Calu3 (cell line): Measurements from ENCODE around the gene CPNE7. TPM values are rescaled to one million over a fixed set of nuclear protein-coding genes. Genes with fewer than 3 reads are reported as not detected.

ENCODE experiments used
- BruUV-seq: library from RNA; stranded (reverse); fragments of 400-500 nt; replicated peaks from 2 replicates; lab custom pipeline; 2021; lab: Mats Ljungman, UMichigan
- CTCF ChIA-PET: fragments of 300-600 bp; sonication (Branson Sonifier 250); formaldehyde crosslinking; loops from one replicate; lab custom pipeline; 2022; ENCODE audit warnings: antibody characterized with exemption; lab: Charles Lee
- DNase-seq: peaks from one replicate; pipeline ENCODE4 v3.0.0; 2022
- H3K27ac Mint-ChIP-seq: one replicate; pipeline ENCODE4 v1.8.0; 2022; ENCODE audit warnings: mixed read lengths; ENCODE audit not compliant: unreplicated experiment
- H3K27me3 Mint-ChIP-seq: one replicate; pipeline ENCODE4 v1.8.0; 2022; ENCODE audit warnings: mixed read lengths; ENCODE audit not compliant: unreplicated experiment
- H3K36me3 Mint-ChIP-seq: one replicate; pipeline ENCODE4 v1.8.0; 2022; ENCODE audit warnings: mild to moderate bottlenecking, moderate library complexity, mixed read lengths; ENCODE audit not compliant: insufficient read depth, unreplicated experiment
- H3K4me1 Mint-ChIP-seq: one replicate; pipeline ENCODE4 v1.8.0; 2022; ENCODE audit warnings: mild to moderate bottlenecking, low read depth, mixed read lengths; ENCODE audit not compliant: unreplicated experiment
- H3K4me3 Mint-ChIP-seq: one replicate; pipeline ENCODE4 v1.8.0; 2022; ENCODE audit warnings: mild to moderate bottlenecking, low read depth, moderate library complexity, mixed read lengths; ENCODE audit not compliant: unreplicated experiment
- H3K9me3 Mint-ChIP-seq: one replicate; pipeline ENCODE4 v1.8.0; 2022; ENCODE audit warnings: low read depth, mixed read lengths; ENCODE audit not compliant: unreplicated experiment
- CTCF ChIP-seq: fragments of 200-600 bp; IDR thresholded peaks from one replicate; pipeline ENCODE4 v1.8.0; 2022; ENCODE audit warnings: antibody characterized with exemption; ENCODE audit not compliant: unreplicated experiment
- intact Hi-C: fragments of 100-400 bp; cut with micrococcal nuclease; formaldehyde crosslinking; loops from one replicate; pipeline ENCODE4 v1.10.0; 2022; ENCODE audit not compliant: unreplicated experiment
- total RNA-seq: library from RNA; stranded (reverse); gene quantifications from 2 replicates; pipeline ENCODE4 v1.2.3, GENCODE V29; 2022

Gene CPNE7
- total RNA-seq, 1 experiment from 2014 or later, result 31.3 TPM

- Mint-ChIP-seq H3K4me1 (no peaks in the 10 kb centered on the region), H3K36me3 (peaks cover 69% of the 10 kb centered on the region), H3K9me3 (no peaks in the 10 kb centered on the region), H3K27ac (no peak overlapping the region), H3K4me3 (no peak overlapping the region), H3K27me3 (no peaks in the 10 kb centered on the region)
- intact Hi-C loops, result no loop called here
- DNase-seq, result no peak
- BruUV-seq, result no TSS peak
- TF ChIP-seq CTCF, result no peak
- CTCF ChIA-PET, result interaction anchor here (0.6 to 0.7 kb wide), 2 partner anchors 25 to 206 kb away, joined by 3 read pairs; no protein-coding TSS in a partner anchor
Measured at GRCh38 chr16:89531821-89532526, 43.6 kb upstream of the CPNE7 start.

GRCh38 chr16:89534252-89534756 lies 41.3 kb upstream of the CPNE7 start:
- Mint-ChIP-seq H3K4me3 (no peak overlapping the region), H3K27me3 (no peaks in the 10 kb centered on the region), H3K4me1 (no peaks in the 10 kb centered on the region), H3K36me3 (peaks cover 60% of the 10 kb centered on the region), H3K9me3 (no peaks in the 10 kb centered on the region), H3K27ac (no peak overlapping the region)
- no TSS peak for BruUV-seq
- intact Hi-C loops, result no loop called here
- TF ChIP-seq CTCF, result no peak
- CTCF ChIA-PET, result no interaction called here
- DNase-seq, result no peak

- H3K27me3 Mint-ChIP-seq, result no peaks in the 10 kb centered on the region
Measured at GRCh38 chr16:89536371-89536770, 39.2 kb upstream of the CPNE7 start.

GRCh38 chr16:89536886-89537548 lies 38.5 kb upstream of the CPNE7 start:
- no peak for TF ChIP-seq CTCF
- CTCF ChIA-PET, result no interaction called here
- Mint-ChIP-seq H3K36me3 (peaks cover 53% of the 10 kb centered on the region), H3K4me1 (no peaks in the 10 kb centered on the region), H3K27ac (no peak overlapping the region), H3K4me3 (no peak overlapping the region), H3K9me3 (no peaks in the 10 kb centered on the region), H3K27me3 (no peaks in the 10 kb centered on the region)
- no TSS peak for BruUV-seq
- DNase-seq, result no peak
- intact Hi-C loops, result no loop called here

More at GRCh38 chr16:89536371-89536770, 39.2 kb upstream of the CPNE7 start:
- H3K27ac Mint-ChIP-seq, result no peak overlapping the region
- H3K9me3 Mint-ChIP-seq, result no peaks in the 10 kb centered on the region
- no TSS peak for BruUV-seq
- H3K36me3 Mint-ChIP-seq, result peaks cover 59% of the 10 kb centered on the region
- no peak for DNase-seq
- TF ChIP-seq CTCF, result no peak
- intact Hi-C loops, result no loop called here
- no peaks in the 10 kb centered on the region for H3K4me1 Mint-ChIP-seq
- no peak overlapping the region for H3K4me3 Mint-ChIP-seq
- CTCF ChIA-PET, result no interaction called here
